Activated CD8-positive, alpha-beta memory T cell treated with anti-CD3 and anti-CD28 coated beads, Interleukin-2, amount 50 U/mL, for 48 hours (primary cell): ENCODE data around the gene EHMT1.

Experiments used
- DNase-seq: peaks from one replicate; pipeline ENCODE4 v3.0.0-alpha.2; 2020

Gene EHMT1

GRCh38 chr9:137676998-137677397 lies 58.2 kb downstream of the EHMT1 start:
- DNase-seq: no peak

GRCh38 chr9:137678202-137678601 lies 59.4 kb downstream of the EHMT1 start:
- DNase-seq: no peak

GRCh38 chr9:137679249-137679648 lies 60.4 kb downstream of the EHMT1 start:
- no peak for DNase-seq

- DNase-seq: no peak
Measured at GRCh38 chr9:137679695-137680305, 61.0 kb downstream of the EHMT1 start.

GRCh38 chr9:137680444-137681358 lies 61.9 kb downstream of the EHMT1 start:
- no peak for DNase-seq

GRCh38 chr9:137682428-137683105 lies 63.8 kb downstream of the EHMT1 start:
- DNase-seq: no peak

GRCh38 chr9:137683262-137683864 lies 64.6 kb downstream of the EHMT1 start:
- DNase-seq: no peak

GRCh38 chr9:137685035-137685740 lies 66.4 kb downstream of the EHMT1 start:
- DNase-seq: no peak

- DNase-seq: no peak
Measured at GRCh38 chr9:137685741-137686420, 67.1 kb downstream of the EHMT1 start.

- DNase-seq: no peak
Measured at GRCh38 chr9:137688261-137688660, 69.5 kb downstream of the EHMT1 start.

- no peak for DNase-seq
Measured at GRCh38 chr9:137688725-137689124, 69.9 kb downstream of the EHMT1 start.

- no peak for DNase-seq
Measured at GRCh38 chr9:137689745-137690529, 71.1 kb downstream of the EHMT1 start.

- DNase-seq: no peak
Measured at GRCh38 chr9:137690930-137691645, 72.3 kb downstream of the EHMT1 start.

- DNase-seq: no peak
Measured at GRCh38 chr9:137691646-137692351, 73.0 kb downstream of the EHMT1 start.

GRCh38 chr9:137694236-137694959 lies 75.6 kb downstream of the EHMT1 start:
- DNase-seq: no peak

- no peak for DNase-seq
Measured at GRCh38 chr9:137694962-137695875, 76.4 kb downstream of the EHMT1 start.

- DNase-seq: no peak
Measured at GRCh38 chr9:137696136-137696925, 77.5 kb downstream of the EHMT1 start.
